ENCODE data around the gene SFI1.

- no peak for TF ChIP-seq CTCF (IDR thresholded peaks at IDR 0.05)
- TF ChIP-seq POLR2A (IDR thresholded peaks at IDR 0.05), result no peak
Measured at GRCh38 chr22:31446767-31447166, 49.6 kb upstream of the SFI1 start.

Measured in testis (tissue), 2 donors.